K562 (cell line): ENCODE results near the gene MPZL1. TPM values are rescaled to one million over a fixed set of nuclear protein-coding genes. Genes with fewer than 3 reads are reported as not detected.

ENCODE experiments used
- ATAC-seq: fragments of 200-7000 bp; cut with Tn5 transposase; 3 replicates; pipeline ENCODE4 v1.9.1; 2020; ENCODE audit warnings: moderate library complexity
- BruUV-seq: library from RNA; stranded (reverse); fragments of 400-500 nt; replicated peaks from 2 replicates; lab custom pipeline; 2021; lab: Mats Ljungman, UMichigan
- CTCF ChIA-PET: fragments of 300-600 bp; formaldehyde crosslinking; extraction: SDS; loops from one replicate; lab custom pipeline; 2021; ENCODE audit warnings: low intra/inter-chr PET ratio; lab: Yijun Ruan, JAX
- POLR2A ChIA-PET: fragments of 300-600, 350-650 bp; sonication (Branson Sonifier 250); formaldehyde crosslinking; extraction: SDS; loops from one replicate; lab custom pipeline; 2021; ENCODE audit warnings: antibody characterized with exemption, inconsistent platforms; lab: Yijun Ruan, JAX
- DNase-seq, 4 experiments: peaks; one replicate each; pipeline versions ENCODE4 v3.0.0 to v3.0.0-alpha.2; 2011 to 2018; ENCODE audit warnings: low spot score in 3 of 4, mixed read lengths in 3 of 4; ENCODE audit errors: extremely low read depth in 1 of 4
- FAIRE-seq: peaks from 2 replicates; lab custom pipeline; 2011; peaks lifted over from hg19 to GRCh38; lab: Jason Lieb, UNC
- H2AFZ ChIP-seq: 2 replicates; pipeline ENCODE4 v1.6.0; 2011; ENCODE audit warnings: low read depth, low read length, control low read depth, inconsistent platforms
- H3K27ac ChIP-seq: fragments of 200-600 bp; 3 replicates; pipeline ENCODE4 v1.8.0; 2011; ENCODE audit warnings: low read depth, mild to moderate bottlenecking, control low read depth, inconsistent platforms, low read length, moderate library complexity, mixed read lengths; ENCODE audit errors: extremely low read depth
- H3K27me3 ChIP-seq, 2 experiments: fragments of 300-600 bp in 1 of 2; 2 replicates in 1 of 2; 3 replicates in 1 of 2; pipeline versions ENCODE4 v1.6.0 to v1.8.0; 2011; ENCODE audit warnings: inconsistent platforms in 2 of 2, low read length in 2 of 2, mild to moderate bottlenecking in 1 of 2, mixed read lengths in 1 of 2, moderate library complexity in 1 of 2; ENCODE audit not compliant: control insufficient read depth in 2 of 2, insufficient read depth in 2 of 2
- H3K36me3 ChIP-seq: fragments of 300-600 bp; 3 replicates; pipeline ENCODE4 v1.8.0; 2011; ENCODE audit warnings: mild to moderate bottlenecking, low read length, inconsistent platforms; ENCODE audit not compliant: control insufficient read depth, insufficient read depth
- H3K4me1 ChIP-seq, 2 experiments: fragments of 200-600 bp in 1 of 2; replicated peaks in 1 of 2; 2 replicates in 1 of 2; 3 replicates in 1 of 2; pipeline versions ENCODE4 v1.5.1 to v1.8.0; 2011; ENCODE audit warnings: inconsistent platforms in 2 of 2, low read length in 2 of 2, mild to moderate bottlenecking in 1 of 2, mixed read lengths in 1 of 2, moderate library complexity in 1 of 2; ENCODE audit not compliant: control insufficient read depth in 2 of 2, insufficient read depth in 2 of 2
- H3K4me2 ChIP-seq: 2 replicates; pipeline ENCODE4 v1.6.1; 2011; ENCODE audit warnings: low read length, control low read depth, inconsistent platforms, mixed read lengths; ENCODE audit not compliant: insufficient read depth
- H3K4me3 ChIP-seq: fragments of 200-600 bp; sonication (generic), shearing (Covaris generic); 2 replicates; pipeline ENCODE4 v1.5.1; 2016; ENCODE audit warnings: control low read depth, inconsistent platforms
- H3K79me2 ChIP-seq: fragments of 200-600 bp; 3 replicates; pipeline ENCODE4 v1.8.0; 2011; ENCODE audit warnings: low read length, inconsistent platforms; ENCODE audit not compliant: control insufficient read depth, insufficient read depth
- H3K9ac ChIP-seq, 2 experiments: 2 replicates each; pipeline versions ENCODE4 v1.6.0 to v1.6.1; 2011; ENCODE audit warnings: low read depth in 2 of 2, low read length in 2 of 2, control low read depth in 1 of 2, inconsistent platforms in 1 of 2, mild to moderate bottlenecking in 1 of 2, mixed read lengths in 1 of 2; ENCODE audit not compliant: insufficient read depth in 1 of 2
- H3K9me1 ChIP-seq: one replicate; pipeline ENCODE4 v1.6.0; 2011; ENCODE audit warnings: inconsistent platforms, mild to moderate bottlenecking, low read length, moderate library complexity; ENCODE audit not compliant: control insufficient read depth, insufficient read depth
- H3K9me3 ChIP-seq: replicated peaks from 2 replicates; pipeline ENCODE4 v1.5.1; 2011; ENCODE audit warnings: low read depth, low read length, inconsistent platforms; ENCODE audit not compliant: control insufficient read depth, insufficient read depth
- H4K20me1 ChIP-seq: replicated peaks from 2 replicates; pipeline ENCODE4 v1.6.1; 2011; ENCODE audit warnings: low read length, inconsistent platforms, mixed read lengths; ENCODE audit not compliant: control insufficient read depth, insufficient read depth
- ADNP ChIP-seq: fragments of 200-800 bp; sonication (Bioruptor generic); IDR thresholded peaks from 2 replicates; pipeline ENCODE4 v1.6.1; 2016; ENCODE audit warnings: missing genetic modification characterization, missing compliant biosample characterization
- CREB1 ChIP-seq, 2 experiments: sonication (generic) in 1 of 2; formaldehyde crosslinking in 1 of 2; IDR thresholded peaks; 2 replicates each; pipeline versions ENCODE4 v1.6.1 to v1.8.0; 2012 to 2022; ENCODE audit warnings: inconsistent platforms in 1 of 2, mild to moderate bottlenecking in 1 of 2, missing genetic modification reagents in 1 of 2, moderate library complexity in 1 of 2
- RBM15 ChIP-seq: fragments of 200-400 bp; formaldehyde crosslinking; IDR thresholded peaks from 2 replicates; pipeline ENCODE4 v1.6.1; 2018; ENCODE audit warnings: mild to moderate bottlenecking, low read length, moderate library complexity; ENCODE audit not compliant: insufficient read depth
- TAF7 ChIP-seq: fragments of 450-650 bp; IDR thresholded peaks from 2 replicates; pipeline ENCODE4 v1.6.1; 2016; ENCODE audit warnings: missing genetic modification characterization, missing compliant biosample characterization
- XRCC4 ChIP-seq: IDR thresholded peaks from one replicate; pipeline ENCODE4 v1.6.1; 2011; ENCODE audit not compliant: insufficient read depth, insufficient read length; ENCODE audit errors: extremely low read depth
- ZNF224 ChIP-seq: sonication (generic); formaldehyde crosslinking; IDR thresholded peaks from 2 replicates; pipeline ENCODE4 v1.8.0; 2022; ENCODE audit warnings: mild to moderate bottlenecking, missing genetic modification reagents
- ZNF316 ChIP-seq: fragments of 450-650 bp; IDR thresholded peaks from 2 replicates; pipeline ENCODE4 v1.6.1; 2016
- WGBS: fragments of 100-300 bp; shearing (Covaris generic); methylation state at CpG from one replicate; pipeline ENCODE4 v1.1.6; 2016; ENCODE audit warnings: low coverage, mixed read lengths; ENCODE audit not compliant: insufficient coverage; ENCODE audit errors: missing lambda C conversion rate; 5-methylcytosine and 5-hydroxymethylcytosine counted together
- in situ Hi-C: fragments of 300-500 bp; cut with MboI; formaldehyde crosslinking; loops from 4 replicates; pipeline ENCODE4 v1.15.0; 2018; ENCODE audit warnings: inconsistent platforms, mixed read lengths
- intact Hi-C: fragments of 100-400 bp; cut with micrococcal nuclease; formaldehyde crosslinking; loops from 2 replicates; pipeline ENCODE4 v1.14.2; 2022
- polyA plus RNA-seq, 8 experiments: library from polyadenylated mRNA; depleted of rRNA in 4 of 8; stranded (reverse) in 5 of 8; unstranded in 3 of 8; fragments of >200 nt; fragmentation: Nextera tagmentation in 2 of 8; fragmentation: Illumina TruSeq in 1 of 8; extraction: Ambion mirVana in 2 of 8; extraction: Trizol in 1 of 8; gene quantifications; 2 replicates each; pipeline versions ENCODE4 v1.2.1 to v1.2.3, GENCODE V29; 2011 to 2014; ENCODE audit warnings: inconsistent platforms in 1 of 8, missing spikeins in 1 of 8
- total RNA-seq, 7 experiments: library from RNA; depleted of rRNA in 6 of 7; stranded (reverse); fragments of >200 nt in 6 of 7; fragmentation: Illumina TruSeq in 2 of 7; extraction: Trizol in 2 of 7; gene quantifications; 2 replicates each; pipeline versions ENCODE4 v1.2.1 to v1.2.3, GENCODE V29; 2011 to 2021; ENCODE audit warnings: low replicate concordance in 1 of 7
- TF ChIP-seq, protein P1 (sequence below): fragments of 250-450 bp; sonication (Bioruptor Pico); IDR thresholded peaks from 2 replicates; pipeline ENCODE4 v1.4.0; 2020
- TF ChIP-seq, protein P2 (sequence below): fragments of 250-450 bp; sonication (Bioruptor Pico); IDR thresholded peaks from 2 replicates; pipeline ENCODE4 v1.5.0; 2020; ENCODE audit warnings: mild to moderate bottlenecking, borderline replicate concordance
- TF ChIP-seq, protein P3 (sequence below), 2 experiments: fragments of 450-650 bp; formaldehyde crosslinking in 1 of 2; IDR thresholded peaks; 2 replicates each; pipeline versions ENCODE4 v1.4.0 to v1.6.1; 2014 to 2020; ENCODE audit warnings: mild to moderate bottlenecking in 2 of 2, borderline replicate concordance in 1 of 2, low read depth in 1 of 2

MPZL1 gene
- total and polyA plus RNA-seq, 9 of the 15 experiments (the other 6 are each of a cell fraction or from before 2014, with no cell fraction given) = 14.5 to 153 (median 66.5) TPM

DNA sequence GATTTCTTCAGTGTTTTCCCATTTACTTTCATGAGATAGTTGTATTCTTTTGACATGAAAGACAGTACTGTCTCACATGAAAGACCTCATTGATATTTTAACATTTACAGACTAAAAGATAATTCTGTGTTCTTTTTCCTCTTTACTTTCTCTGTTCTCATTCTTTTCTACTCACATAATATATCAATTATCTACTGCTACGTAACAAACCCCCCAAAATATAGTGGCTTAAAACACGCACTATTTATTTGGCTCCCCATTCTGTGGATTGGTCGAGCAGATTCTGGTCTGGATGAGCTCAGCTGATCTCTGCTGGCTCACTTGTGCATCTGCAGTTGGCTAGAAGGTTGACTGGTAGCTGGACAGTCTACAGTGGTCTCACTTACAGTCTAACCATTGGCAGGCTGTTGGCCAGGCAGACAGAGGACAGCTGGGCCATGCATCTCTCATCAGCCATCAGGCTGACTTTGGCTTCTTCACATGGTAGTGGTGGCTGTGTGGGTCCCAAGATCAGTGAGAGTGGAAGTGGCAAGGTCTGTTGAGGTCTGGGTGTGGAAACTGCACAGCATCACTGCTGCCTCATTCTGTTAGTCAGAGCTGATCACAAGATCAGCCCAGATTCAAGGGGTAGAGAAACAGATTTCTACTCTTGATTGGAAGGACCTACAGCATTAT, 63.2 kb downstream of the MPZL1 start:
- ChIA-PET POLR2A (interaction anchor here (0.6 to 2.1 kb wide), 5 partner anchors 9 to 56 kb away, joined by 3 to 7 read pairs (median 3); no protein-coding TSS in a partner anchor), CTCF (no interaction called here)
- Histone ChIP-seq H3K36me3 (peaks cover 58% of the 10 kb centered on the region), H3K4me3 (no peak overlapping the region), H2AFZ (no peak overlapping the region), H3K9ac (no peak overlapping the region), H3K27me3 (no peaks in the 10 kb centered on the region), H3K9me1 (no peaks in the 10 kb centered on the region), H4K20me1 (no peaks in the 10 kb centered on the region), H3K4me1 (no peaks in the 10 kb centered on the region; a peak in 1 of 5 replicates), H3K9me3 (no peaks in the 10 kb centered on the region), H3K27ac (no peak overlapping the region), H3K79me2 (no peaks in the 10 kb centered on the region), H3K4me2 (no peak overlapping the region)
- 93% methylated on average over 3 of the region's 3 CpGs for WGBS
- intact Hi-C loops = no loop called here
- ATAC-seq = peak; percentile 56; the same call in 1 of the 3 replicates
- in situ Hi-C loops = no loop called here
- no peak for FAIRE-seq
- no peak for DNase-seq
- BruUV-seq = no TSS peak
- TF ChIP-seq ADNP = no peak
- TF ChIP-seq ZNF224 (CRISPR knock-in tag) = no peak
- TF ChIP-seq, protein P1, sequence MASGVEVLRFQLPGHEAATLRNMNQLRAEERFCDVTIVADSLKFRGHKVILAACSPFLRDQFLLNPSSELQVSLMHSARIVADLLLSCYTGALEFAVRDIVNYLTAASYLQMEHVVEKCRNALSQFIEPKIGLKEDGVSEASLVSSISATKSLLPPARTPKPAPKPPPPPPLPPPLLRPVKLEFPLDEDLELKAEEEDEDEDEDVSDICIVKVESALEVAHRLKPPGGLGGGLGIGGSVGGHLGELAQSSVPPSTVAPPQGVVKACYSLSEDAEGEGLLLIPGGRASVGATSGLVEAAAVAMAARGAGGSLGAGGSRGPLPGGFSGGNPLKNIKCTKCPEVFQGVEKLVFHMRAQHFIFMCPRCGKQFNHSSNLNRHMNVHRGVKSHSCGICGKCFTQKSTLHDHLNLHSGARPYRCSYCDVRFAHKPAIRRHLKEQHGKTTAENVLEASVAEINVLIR (CRISPR knock-in tag) = no peak
- TF ChIP-seq XRCC4 = no peak
- TF ChIP-seq, protein P2, sequence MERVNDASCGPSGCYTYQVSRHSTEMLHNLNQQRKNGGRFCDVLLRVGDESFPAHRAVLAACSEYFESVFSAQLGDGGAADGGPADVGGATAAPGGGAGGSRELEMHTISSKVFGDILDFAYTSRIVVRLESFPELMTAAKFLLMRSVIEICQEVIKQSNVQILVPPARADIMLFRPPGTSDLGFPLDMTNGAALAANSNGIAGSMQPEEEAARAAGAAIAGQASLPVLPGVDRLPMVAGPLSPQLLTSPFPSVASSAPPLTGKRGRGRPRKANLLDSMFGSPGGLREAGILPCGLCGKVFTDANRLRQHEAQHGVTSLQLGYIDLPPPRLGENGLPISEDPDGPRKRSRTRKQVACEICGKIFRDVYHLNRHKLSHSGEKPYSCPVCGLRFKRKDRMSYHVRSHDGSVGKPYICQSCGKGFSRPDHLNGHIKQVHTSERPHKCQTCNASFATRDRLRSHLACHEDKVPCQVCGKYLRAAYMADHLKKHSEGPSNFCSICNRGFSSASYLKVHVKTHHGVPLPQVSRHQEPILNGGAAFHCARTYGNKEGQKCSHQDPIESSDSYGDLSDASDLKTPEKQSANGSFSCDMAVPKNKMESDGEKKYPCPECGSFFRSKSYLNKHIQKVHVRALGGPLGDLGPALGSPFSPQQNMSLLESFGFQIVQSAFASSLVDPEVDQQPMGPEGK (CRISPR knock-in tag) = no peak
- no peak for TF ChIP-seq ZNF316
- TF ChIP-seq CREB1 (IDR thresholded peaks at IDR 0.05) = no peak
- TF ChIP-seq CREB1 (CRISPR knock-in tag; IDR thresholded peaks at IDR 0.05) = no peak
- no peak for TF ChIP-seq TAF7 (tag)
- no peak for TF ChIP-seq RBM15
- TF ChIP-seq, protein P3, sequence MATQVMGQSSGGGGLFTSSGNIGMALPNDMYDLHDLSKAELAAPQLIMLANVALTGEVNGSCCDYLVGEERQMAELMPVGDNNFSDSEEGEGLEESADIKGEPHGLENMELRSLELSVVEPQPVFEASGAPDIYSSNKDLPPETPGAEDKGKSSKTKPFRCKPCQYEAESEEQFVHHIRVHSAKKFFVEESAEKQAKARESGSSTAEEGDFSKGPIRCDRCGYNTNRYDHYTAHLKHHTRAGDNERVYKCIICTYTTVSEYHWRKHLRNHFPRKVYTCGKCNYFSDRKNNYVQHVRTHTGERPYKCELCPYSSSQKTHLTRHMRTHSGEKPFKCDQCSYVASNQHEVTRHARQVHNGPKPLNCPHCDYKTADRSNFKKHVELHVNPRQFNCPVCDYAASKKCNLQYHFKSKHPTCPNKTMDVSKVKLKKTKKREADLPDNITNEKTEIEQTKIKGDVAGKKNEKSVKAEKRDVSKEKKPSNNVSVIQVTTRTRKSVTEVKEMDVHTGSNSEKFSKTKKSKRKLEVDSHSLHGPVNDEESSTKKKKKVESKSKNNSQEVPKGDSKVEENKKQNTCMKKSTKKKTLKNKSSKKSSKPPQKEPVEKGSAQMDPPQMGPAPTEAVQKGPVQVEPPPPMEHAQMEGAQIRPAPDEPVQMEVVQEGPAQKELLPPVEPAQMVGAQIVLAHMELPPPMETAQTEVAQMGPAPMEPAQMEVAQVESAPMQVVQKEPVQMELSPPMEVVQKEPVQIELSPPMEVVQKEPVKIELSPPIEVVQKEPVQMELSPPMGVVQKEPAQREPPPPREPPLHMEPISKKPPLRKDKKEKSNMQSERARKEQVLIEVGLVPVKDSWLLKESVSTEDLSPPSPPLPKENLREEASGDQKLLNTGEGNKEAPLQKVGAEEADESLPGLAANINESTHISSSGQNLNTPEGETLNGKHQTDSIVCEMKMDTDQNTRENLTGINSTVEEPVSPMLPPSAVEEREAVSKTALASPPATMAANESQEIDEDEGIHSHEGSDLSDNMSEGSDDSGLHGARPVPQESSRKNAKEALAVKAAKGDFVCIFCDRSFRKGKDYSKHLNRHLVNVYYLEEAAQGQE (IDR thresholded peaks at IDR 0.05; ENCODE audit: borderline replicate concordance) = no peak
- TF ChIP-seq, protein P3 (CRISPR knock-in tag; IDR thresholded peaks at IDR 0.05; ENCODE audit: low read depth) = no peak
